Coronary artery (tissue), 2 donors: ENCODE measurements around the gene ZSCAN21.

Experiments used
- DNase-seq: peaks from one replicate; pipeline ENCODE4 v3.0.0-alpha.2; 2017; ENCODE audit warnings: low spot score
- H3K27ac ChIP-seq, 2 donors: fragments of 200-600 bp; sonication (generic); one replicate each; pipeline ENCODE4 v1.5.1; 2016 to 2019
- H3K4me3 ChIP-seq: fragments of 200-600 bp; sonication (generic); 2 replicates; pipeline ENCODE4 v1.5.1; 2016; ENCODE audit warnings: mild to moderate bottlenecking, moderate library complexity
- TF ChIP-seq, protein P1 (sequence below): fragments of 200-600 bp; sonication (generic); IDR thresholded peaks from one replicate; pipeline ENCODE4 v1.5.1; 2019; ENCODE audit warnings: antibody characterized with exemption

The ZSCAN21 gene

DNA sequence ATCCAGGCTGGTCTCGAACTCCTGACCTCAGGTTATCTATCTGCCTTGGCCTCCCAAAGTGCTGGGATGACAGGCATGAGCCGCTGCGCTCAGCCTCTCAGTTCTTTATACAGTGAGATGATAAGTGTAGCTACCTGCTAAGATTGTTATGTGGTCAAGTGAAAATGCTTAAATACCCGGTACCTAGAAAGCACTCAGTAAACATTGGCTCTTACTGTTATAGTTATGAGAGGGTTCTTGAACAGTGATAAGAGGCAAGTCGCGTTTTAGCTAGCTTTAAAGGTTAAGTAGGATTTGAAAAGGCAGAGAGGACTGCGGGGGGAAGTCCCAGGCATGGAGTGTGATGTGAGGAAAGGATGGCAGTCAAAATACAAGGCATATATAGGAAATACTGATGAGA is 29.7 kb upstream of the ZSCAN21 start:
- Histone ChIP-seq H3K4me3 (no peak overlapping the region), H3K27ac (no peak overlapping the region)
- no peak for DNase-seq
- TF ChIP-seq, protein P1, sequence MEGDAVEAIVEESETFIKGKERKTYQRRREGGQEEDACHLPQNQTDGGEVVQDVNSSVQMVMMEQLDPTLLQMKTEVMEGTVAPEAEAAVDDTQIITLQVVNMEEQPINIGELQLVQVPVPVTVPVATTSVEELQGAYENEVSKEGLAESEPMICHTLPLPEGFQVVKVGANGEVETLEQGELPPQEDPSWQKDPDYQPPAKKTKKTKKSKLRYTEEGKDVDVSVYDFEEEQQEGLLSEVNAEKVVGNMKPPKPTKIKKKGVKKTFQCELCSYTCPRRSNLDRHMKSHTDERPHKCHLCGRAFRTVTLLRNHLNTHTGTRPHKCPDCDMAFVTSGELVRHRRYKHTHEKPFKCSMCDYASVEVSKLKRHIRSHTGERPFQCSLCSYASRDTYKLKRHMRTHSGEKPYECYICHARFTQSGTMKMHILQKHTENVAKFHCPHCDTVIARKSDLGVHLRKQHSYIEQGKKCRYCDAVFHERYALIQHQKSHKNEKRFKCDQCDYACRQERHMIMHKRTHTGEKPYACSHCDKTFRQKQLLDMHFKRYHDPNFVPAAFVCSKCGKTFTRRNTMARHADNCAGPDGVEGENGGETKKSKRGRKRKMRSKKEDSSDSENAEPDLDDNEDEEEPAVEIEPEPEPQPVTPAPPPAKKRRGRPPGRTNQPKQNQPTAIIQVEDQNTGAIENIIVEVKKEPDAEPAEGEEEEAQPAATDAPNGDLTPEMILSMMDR: no peak

DNA sequence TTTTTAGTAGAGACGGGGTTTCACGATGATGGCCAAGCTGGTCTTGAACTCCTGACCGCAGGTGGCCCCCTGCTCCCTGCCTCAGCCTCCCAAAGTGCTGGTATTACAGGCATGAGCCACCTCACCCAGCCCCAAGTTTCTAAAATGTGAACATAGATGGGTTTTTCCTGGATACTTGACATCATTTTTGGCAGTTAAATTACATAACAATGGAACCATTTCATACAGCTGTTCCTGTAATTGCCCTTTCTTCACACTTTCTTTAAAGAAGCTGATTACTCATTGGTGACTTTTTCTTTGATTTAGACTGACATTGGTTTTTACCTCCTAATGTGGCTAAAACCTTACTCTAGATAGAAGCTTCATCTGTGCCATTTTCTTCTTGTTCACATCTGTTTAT is 28.3 kb upstream of the ZSCAN21 start:
- TF ChIP-seq, protein P1: no peak
- no peak for DNase-seq
- Histone ChIP-seq H3K4me3 (no peak overlapping the region), H3K27ac (no peak overlapping the region)

DNA sequence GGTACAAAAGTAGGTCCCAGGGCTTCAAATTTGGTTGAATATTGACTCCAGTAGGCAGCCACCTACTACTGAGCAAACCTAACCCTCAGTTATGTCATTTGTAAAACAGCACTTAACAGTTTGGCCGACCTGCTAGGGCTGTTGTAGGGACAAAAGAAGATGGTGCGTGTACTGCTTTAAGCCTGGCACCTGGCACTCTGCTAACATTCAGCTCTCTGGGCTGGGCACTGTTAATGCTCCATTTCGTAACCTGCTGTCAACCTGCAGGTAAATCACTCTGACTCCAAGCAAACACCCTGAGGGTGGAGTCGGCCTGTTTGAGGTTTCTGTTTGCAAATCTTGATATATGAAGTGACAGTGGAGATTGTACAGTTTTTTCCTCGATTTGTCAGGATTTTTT is 27.0 kb upstream of the ZSCAN21 start:
- TF ChIP-seq, protein P1: no peak
- no peak overlapping the region for H3K4me3 ChIP-seq
- no peak overlapping the region for H3K27ac ChIP-seq
- DNase-seq: no peak

DNA sequence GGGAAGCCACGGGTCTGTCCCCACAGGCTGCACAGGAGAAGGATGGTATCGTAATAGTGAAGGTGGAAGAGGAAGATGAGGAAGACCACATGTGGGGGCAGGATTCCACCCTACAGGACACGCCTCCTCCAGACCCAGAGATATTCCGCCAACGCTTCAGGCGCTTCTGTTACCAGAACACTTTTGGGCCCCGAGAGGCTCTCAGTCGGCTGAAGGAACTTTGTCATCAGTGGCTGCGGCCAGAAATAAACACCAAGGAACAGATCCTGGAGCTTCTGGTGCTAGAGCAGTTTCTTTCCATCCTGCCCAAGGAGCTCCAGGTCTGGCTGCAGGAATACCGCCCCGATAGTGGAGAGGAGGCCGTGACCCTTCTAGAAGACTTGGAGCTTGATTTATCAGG is 26.0 kb upstream of the ZSCAN21 start:
- H3K27ac ChIP-seq: no peak overlapping the region
- TF ChIP-seq, protein P1: no peak
- no peak for DNase-seq
- no peak overlapping the region for H3K4me3 ChIP-seq

DNA sequence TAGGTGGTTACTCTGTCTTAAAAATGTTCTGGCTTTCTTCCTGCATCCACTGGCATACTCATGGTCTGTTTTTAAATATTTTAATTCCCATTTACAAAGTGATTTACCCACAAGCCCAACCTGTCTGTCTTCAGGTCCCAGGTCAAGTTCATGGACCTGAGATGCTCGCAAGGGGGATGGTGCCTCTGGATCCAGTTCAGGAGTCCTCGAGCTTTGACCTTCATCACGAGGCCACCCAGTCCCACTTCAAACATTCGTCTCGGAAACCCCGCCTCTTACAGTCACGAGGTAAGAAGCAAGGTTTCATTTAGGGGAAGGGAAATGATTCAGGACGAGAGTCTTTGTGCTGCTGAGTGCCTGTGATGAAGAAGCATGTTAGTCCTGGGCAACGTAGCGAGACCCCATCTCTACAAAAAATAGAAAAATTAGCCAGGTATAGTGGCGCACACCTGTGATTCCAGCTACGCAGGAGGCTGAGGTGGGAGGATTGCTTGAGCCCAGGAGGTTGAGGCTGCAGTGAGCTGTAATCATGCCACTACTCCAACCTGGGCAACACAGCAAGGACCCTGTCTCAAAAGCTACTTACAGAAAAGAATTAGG is 25.5 kb upstream of the ZSCAN21 start:
- DNase-seq: no peak
- TF ChIP-seq, protein P1: no peak

DNA sequence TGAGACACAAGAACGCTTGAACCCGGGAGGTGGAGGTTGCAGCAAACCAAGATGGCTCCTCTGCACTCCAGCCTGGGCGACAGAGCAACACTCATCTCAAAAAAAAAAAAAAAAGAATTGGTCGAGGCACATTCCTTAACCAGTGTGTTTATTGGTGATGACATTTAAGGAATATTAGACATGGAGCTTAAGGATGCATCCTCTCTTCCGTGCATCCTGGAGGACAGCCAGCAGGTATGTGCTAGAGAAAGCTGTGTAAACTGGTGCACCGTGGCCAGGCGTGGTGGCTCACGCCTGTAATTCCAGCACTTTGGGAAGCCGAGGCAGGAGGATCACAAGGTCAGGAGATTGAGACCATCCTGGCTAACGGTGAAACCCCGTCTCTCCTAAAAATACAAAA is 22.4 kb upstream of the ZSCAN21 start:
- Histone ChIP-seq H3K27ac (no peak overlapping the region), H3K4me3 (no peak overlapping the region)
- DNase-seq: no peak
- TF ChIP-seq, protein P1: no peak

More for the DNA sequence above, 25.5 kb upstream of the ZSCAN21 start:
- no peak overlapping the region for H3K27ac ChIP-seq
- H3K4me3 ChIP-seq: no peak overlapping the region

DNA sequence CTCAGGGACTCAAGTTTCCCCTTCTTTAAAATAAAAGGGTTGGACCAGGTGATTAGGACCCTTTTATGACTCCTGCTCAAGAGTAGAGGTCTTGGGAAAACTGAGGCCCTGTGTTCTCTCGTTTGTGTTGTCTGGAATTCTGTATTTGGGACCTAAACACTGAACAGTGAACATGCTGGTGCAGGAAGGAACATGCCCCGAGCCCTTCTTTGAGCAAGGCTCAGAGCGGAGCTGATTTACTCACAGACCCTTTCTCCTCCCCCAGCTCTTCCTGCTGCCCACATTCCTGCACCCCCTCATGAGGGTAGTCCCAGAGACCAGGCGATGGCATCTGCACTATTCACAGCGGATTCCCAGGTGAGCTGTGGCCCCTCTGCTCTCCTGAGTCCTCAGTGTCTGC is 20.0 kb upstream of the ZSCAN21 start:
- Histone ChIP-seq H3K4me3 (no peak overlapping the region), H3K27ac (no peak overlapping the region)
- no peak for DNase-seq
- TF ChIP-seq, protein P1: no peak
